ENCODE results near the gene KBTBD8. TPM values are rescaled to one million over a fixed set of nuclear protein-coding genes. Genes with fewer than 3 reads are reported as not detected.
A peak's percentile ranks its signal among the peaks of the same experiment; 100 is the strongest.

KBTBD8 gene
- total and polyA plus RNA-seq, 9 of the 15 experiments (the other 6 are each of a cell fraction or from before 2014, with no cell fraction given), result 2.7 to 9.1 (median 5.6) TPM

- TF ChIP-seq HMGN3 (IDR thresholded peaks at IDR 0.05; ENCODE audit: borderline replicate concordance, extremely low read depth, insufficient read length, low read depth, low read length), result peak; percentile 8
- no peak for TF ChIP-seq E4F1 (CRISPR knock-in tag; IDR thresholded peaks at IDR 0.05; ENCODE audit: borderline replicate concordance)
- no peak for TF ChIP-seq ATF3 (IDR thresholded peaks at IDR 0.05)
- no peak for TF ChIP-seq ATF3 (CRISPR knock-in tag; conservative IDR thresholded peaks at IDR 0.05)
- TF ChIP-seq, protein P1, sequence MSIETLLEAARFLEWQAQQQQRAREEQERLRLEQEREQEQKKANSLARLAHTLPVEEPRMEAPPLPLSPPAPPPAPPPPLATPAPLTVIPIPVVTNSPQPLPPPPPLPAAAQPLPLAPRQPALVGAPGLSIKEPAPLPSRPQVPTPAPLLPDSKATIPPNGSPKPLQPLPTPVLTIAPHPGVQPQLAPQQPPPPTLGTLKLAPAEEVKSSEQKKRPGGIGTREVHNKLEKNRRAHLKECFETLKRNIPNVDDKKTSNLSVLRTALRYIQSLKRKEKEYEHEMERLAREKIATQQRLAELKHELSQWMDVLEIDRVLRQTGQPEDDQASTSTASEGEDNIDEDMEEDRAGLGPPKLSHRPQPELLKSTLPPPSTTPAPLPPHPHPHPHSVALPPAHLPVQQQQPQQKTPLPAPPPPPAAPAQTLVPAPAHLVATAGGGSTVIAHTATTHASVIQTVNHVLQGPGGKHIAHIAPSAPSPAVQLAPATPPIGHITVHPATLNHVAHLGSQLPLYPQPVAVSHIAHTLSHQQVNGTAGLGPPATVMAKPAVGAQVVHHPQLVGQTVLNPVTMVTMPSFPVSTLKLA (conservative IDR thresholded peaks at IDR 0.05), result peak; percentile 99
- TF ChIP-seq HIVEP1 (CRISPR knock-in tag; IDR thresholded peaks at IDR 0.05), result no peak
- no peak for TF ChIP-seq TCF3 (CRISPR knock-in tag; IDR thresholded peaks at IDR 0.05)
- no peak for TF ChIP-seq ZNF165 (CRISPR knock-in tag; IDR thresholded peaks at IDR 0.05; ENCODE audit: borderline replicate concordance)
- no peak for TF ChIP-seq MXI1 (IDR thresholded peaks at IDR 0.05; ENCODE audit: low read depth, low read length)
- TF ChIP-seq TAF7 (tag; IDR thresholded peaks at IDR 0.05), result no peak
- TF ChIP-seq RBFOX2 (IDR thresholded peaks at IDR 0.05; ENCODE audit: low read depth, low read length), result peak; percentile 88
- TF ChIP-seq RBM39 (optimal IDR thresholded peaks at IDR 0.05; ENCODE audit: low read depth, low read length), result no peak
- TF ChIP-seq, protein P2, sequence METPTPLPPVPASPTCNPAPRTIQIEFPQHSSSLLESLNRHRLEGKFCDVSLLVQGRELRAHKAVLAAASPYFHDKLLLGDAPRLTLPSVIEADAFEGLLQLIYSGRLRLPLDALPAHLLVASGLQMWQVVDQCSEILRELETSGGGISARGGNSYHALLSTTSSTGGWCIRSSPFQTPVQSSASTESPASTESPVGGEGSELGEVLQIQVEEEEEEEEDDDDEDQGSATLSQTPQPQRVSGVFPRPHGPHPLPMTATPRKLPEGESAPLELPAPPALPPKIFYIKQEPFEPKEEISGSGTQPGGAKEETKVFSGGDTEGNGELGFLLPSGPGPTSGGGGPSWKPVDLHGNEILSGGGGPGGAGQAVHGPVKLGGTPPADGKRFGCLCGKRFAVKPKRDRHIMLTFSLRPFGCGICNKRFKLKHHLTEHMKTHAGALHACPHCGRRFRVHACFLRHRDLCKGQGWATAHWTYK (CRISPR knock-in tag; IDR thresholded peaks at IDR 0.05), result no peak
- no peak for TF ChIP-seq ESRRA (IDR thresholded peaks at IDR 0.05; ENCODE audit: borderline replicate concordance, low read depth)
- TF ChIP-seq ZNF436 (CRISPR knock-in tag; IDR thresholded peaks at IDR 0.05), result no peak
- peak in 1 of 2 experiments; percentile 89; a peak in 2 of 4 replicates for TF ChIP-seq HDAC1 (IDR thresholded peaks at IDR 0.05)
- no peak for TF ChIP-seq MAFK (IDR thresholded peaks at IDR 0.05; ENCODE audit: low read length)
- TF ChIP-seq POU5F1 (IDR thresholded peaks at IDR 0.05; ENCODE audit: borderline replicate concordance, low read depth, low read length, partially characterized antibody), result peak; percentile 29
- TF ChIP-seq HCFC1 (IDR thresholded peaks at IDR 0.05; ENCODE audit: low read depth, low read length), result peak; percentile 90; the same call in 1 of the 2 replicates
- TF ChIP-seq MBD1 (CRISPR knock-in tag; IDR thresholded peaks at IDR 0.05), result no peak
Measured at GRCh38 chr3:66998113-66998903, at the start of gene KBTBD8 (continued).
